ENCODE measurements around the gene ASRGL1.

The ASRGL1 gene

DNA sequence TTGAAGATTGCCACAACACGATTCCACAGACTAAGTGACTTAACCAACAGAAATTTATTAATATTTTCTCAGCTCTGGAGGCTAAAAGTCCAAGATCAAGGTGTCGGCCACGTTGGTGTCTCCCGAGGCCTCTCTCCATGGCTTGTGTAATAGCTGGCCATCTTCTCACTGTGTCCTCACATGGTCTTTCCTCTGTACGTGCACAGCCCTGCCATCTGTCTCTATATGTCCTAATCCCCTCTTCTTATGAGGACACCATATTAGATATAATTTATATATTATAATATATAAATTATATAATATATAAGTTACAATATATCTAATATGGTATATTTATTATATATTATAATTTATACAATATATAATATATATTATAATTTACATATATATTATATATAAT is 56.5 kb downstream of the ASRGL1 start:
- H3K9me3 Mint-ChIP-seq, result no peaks in the 10 kb centered on the region
- peaks cover 8 to 9% of the 10 kb centered on the region in 2 donors for H3K27me3 Mint-ChIP-seq
- H3K4me3 Mint-ChIP-seq, result no peak overlapping the region
- no peak overlapping the region for H3K27ac Mint-ChIP-seq
- DNase-seq, result no peak
- peaks cover 2 to 8% of the 10 kb centered on the region in 2 donors for H3K4me1 Mint-ChIP-seq
- no peaks in the 10 kb centered on the region for H3K36me3 Mint-ChIP-seq
- ATAC-seq (replicated peaks), result no peak

DNA sequence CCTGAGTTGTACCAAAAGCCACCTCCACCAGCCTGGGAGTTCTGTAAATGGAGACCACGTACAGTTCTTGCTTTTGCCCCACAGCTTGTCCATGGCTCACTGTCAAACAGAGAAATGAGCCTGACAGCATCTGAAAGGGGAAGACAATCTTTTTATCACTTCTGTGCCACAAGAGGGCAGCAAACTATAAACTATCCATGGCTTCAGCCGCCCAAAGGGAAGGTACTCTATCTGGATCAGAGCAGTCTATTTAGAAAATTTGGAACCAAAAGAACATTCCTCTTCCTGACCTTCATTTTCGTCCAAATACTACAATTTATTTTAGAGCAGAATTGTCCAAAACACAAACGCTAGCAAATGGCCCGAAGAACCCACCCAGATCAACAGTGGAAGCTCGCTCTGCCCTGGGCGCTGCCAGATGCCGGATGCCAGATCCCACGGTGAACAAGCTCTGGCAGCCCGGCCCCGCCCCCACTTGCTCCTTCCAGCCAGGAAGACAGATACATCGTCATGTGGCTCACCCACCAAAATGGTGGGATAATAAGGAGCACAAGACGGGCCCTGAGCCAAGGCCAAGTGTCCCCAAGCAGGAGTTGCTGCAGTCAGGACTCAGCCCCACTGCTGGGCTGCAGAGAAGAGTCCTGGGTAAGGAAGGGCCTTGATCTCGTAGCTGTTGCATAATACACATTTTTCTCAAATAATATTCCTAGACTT is 57.7 kb downstream of the ASRGL1 start:
- H3K4me1 Mint-ChIP-seq, result peaks cover 2 to 8% of the 10 kb centered on the region in 2 donors
- H3K9me3 Mint-ChIP-seq, result no peaks in the 10 kb centered on the region
- H3K4me3 Mint-ChIP-seq, result no peak overlapping the region
- no peak overlapping the region for H3K27ac Mint-ChIP-seq
- H3K27me3 Mint-ChIP-seq, result peaks cover 12 to 16% of the 10 kb centered on the region in 2 donors
- peak; percentile 93 to 94 for ATAC-seq (replicated peaks)
- peak; percentile 52 for DNase-seq
- no peaks in the 10 kb centered on the region for H3K36me3 Mint-ChIP-seq

GRCh38 chr11:62395885-62396551 is 58.8 kb downstream of the ASRGL1 start:
- Mint-ChIP-seq H3K36me3 (no peaks in the 10 kb centered on the region), H3K4me3 (no peak overlapping the region), H3K27ac (no peak overlapping the region), H3K4me1 (peaks cover 2 to 8% of the 10 kb centered on the region in 2 donors), H3K27me3 (peaks cover 12 to 16% of the 10 kb centered on the region in 2 donors), H3K9me3 (no peaks in the 10 kb centered on the region)
- ATAC-seq (replicated peaks) (no peak), DNase-seq (no peak)

DNA sequence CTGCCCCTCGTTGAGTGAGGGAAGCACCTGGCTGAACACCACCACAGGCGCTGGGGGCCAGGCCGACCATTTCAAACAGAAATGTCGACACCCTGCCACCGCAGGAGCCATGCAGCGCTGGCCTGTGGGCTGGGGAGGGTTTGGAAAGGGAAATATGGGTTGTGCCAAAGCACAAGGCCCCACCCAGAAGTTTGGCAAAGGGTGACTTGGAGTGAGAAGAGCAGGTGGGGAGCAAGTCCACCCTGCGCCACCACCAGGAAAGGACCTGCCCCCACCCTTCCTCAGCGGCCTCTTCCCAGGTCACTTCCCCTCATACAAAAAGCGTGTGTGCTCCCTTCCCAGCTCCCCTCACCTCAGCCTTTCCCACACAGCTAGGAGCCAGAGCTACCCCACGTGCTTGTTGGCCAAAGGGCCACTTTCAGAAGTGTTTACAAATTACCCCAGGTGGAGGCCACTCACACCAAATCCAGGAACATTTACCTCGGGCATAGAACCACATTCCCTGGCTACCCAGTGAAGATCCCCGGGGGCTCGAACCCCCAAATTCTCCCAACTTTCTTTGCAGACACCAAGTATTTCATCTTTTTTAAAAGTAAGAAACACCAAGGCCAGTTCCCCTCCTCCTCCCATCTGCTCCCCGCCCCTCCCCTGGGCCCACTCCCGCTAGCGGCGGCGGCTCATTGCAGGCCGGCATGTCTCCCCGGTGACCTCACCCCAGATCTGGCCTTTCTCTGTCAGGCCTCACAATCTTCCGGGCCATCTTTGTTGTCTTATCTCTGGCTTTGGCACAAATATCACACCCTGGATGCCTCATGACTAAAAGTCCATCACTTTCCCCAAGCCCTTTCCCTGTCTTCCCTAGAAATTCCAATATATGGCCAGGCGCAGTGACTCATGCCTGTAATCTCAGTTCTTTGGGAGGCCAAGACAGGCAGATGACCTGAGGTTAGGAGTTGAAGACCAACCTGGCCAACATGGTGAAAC is 61.1 kb downstream of the ASRGL1 start:
- no peak overlapping the region for H3K4me3 Mint-ChIP-seq
- no peaks in the 10 kb centered on the region for H3K36me3 Mint-ChIP-seq
- H3K27me3 Mint-ChIP-seq, result peaks cover 12 to 22% of the 10 kb centered on the region in 2 donors
- no peaks in the 10 kb centered on the region for H3K9me3 Mint-ChIP-seq
- DNase-seq, result no peak
- no peak overlapping the region for H3K27ac Mint-ChIP-seq
- H3K4me1 Mint-ChIP-seq, result peaks cover 14 to 18% of the 10 kb centered on the region in 2 donors
- no peak for ATAC-seq (replicated peaks)

DNA sequence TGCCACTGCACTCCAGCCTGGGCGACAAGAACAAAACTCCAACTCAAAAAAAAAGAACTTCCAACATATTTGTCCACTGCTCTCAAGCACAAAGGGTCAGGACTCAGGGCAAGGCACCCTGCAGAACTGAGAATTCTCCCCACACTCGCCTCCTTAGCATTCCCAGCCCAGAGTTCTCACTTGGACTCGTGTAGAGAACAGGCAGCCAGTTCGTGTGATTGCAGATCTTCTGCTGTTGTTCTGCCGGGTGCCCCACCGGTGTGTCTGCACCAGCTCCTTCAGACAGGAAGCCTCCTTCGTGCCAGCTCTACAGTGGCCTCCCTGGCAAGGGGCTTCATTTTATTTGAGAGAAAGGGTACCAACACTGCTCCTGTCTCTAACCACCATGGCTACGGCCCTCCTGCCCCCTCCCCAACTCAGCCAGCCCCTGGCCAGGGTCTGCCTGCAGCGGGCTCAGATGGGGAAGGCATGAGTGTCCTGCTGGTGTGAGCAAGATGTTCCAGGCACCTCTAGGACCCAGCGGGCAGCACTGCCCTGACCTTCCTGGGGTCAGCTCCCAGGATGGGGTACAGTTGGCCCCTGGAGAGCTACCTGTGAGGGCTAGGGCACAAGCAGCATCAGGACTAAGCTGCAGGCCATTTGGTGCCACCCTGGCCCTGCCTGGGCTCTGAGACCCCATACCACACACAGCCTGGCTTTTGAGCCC is 62.1 kb downstream of the ASRGL1 start:
- Mint-ChIP-seq H3K27ac (no peak overlapping the region), H3K27me3 (peaks cover 12 to 22% of the 10 kb centered on the region in 2 donors), H3K9me3 (no peaks in the 10 kb centered on the region), H3K4me3 (no peak overlapping the region), H3K36me3 (no peaks in the 10 kb centered on the region), H3K4me1 (peaks cover 13 to 18% of the 10 kb centered on the region in 2 donors)
- DNase-seq (no peak), ATAC-seq (replicated peaks) (no peak)

- Mint-ChIP-seq H3K36me3 (no peaks in the 10 kb centered on the region), H3K4me1 (peaks cover 13 to 14% of the 10 kb centered on the region in 2 donors), H3K27ac (no peak overlapping the region), H3K9me3 (no peaks in the 10 kb centered on the region), H3K27me3 (peaks cover 13 to 22% of the 10 kb centered on the region in 2 donors), H3K4me3 (no peak overlapping the region)
- no peak for DNase-seq
- ATAC-seq (replicated peaks), result no peak
Measured at GRCh38 chr11:62399878-62400266, 62.6 kb downstream of the ASRGL1 start.

DNA sequence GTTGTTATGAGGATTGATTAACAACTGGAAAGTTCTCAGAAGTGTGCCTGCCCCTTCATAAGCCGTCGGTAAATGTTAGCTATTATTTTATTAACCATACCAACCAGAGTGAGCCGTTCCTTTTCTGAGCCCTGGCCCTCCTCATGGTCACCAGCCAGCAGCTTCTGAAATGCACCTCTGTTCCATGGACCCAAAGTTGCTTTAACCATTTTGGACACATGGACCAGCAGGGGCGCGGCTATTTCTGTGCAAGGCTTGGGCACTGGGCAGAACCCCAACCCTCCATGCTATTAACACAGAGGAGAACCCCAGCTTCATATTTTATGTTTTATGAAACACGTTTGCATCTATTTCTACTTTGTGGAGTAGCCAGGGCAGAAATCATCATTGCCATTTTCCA is 63.0 kb downstream of the ASRGL1 start:
- peaks cover 15 to 26% of the 10 kb centered on the region in 2 donors for H3K27me3 Mint-ChIP-seq
- H3K4me1 Mint-ChIP-seq, result peaks cover 10 to 13% of the 10 kb centered on the region in 2 donors
- H3K9me3 Mint-ChIP-seq, result no peaks in the 10 kb centered on the region
- H3K4me3 Mint-ChIP-seq, result no peak overlapping the region
- ATAC-seq (replicated peaks), result no peak
- H3K27ac Mint-ChIP-seq, result no peak overlapping the region
- no peaks in the 10 kb centered on the region for H3K36me3 Mint-ChIP-seq
- no peak for DNase-seq

DNA sequence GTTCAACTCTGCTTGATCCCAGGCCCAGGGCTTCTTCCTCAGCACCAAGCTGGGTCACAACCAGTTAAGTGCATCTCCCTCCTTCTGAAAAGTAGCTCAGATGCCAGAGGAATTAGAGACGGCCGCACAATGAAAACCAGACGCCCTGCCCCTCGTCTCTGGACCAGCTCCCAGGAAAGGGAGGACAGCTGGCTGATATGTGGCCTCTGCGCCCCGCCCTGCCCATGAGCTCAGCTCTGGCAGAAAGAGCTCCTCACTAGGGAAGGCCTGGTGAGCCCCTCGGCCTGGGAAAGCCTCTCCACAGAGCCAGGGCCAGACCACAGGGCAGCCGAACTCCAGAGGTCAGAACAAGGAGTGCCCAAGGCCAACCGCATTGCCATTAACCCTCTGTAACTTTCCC is 63.5 kb downstream of the ASRGL1 start:
- peaks cover 15 to 26% of the 10 kb centered on the region in 2 donors for H3K27me3 Mint-ChIP-seq
- H3K4me1 Mint-ChIP-seq, result peaks cover 10 to 13% of the 10 kb centered on the region in 2 donors
- no peaks in the 10 kb centered on the region for H3K9me3 Mint-ChIP-seq
- H3K27ac Mint-ChIP-seq, result no peak overlapping the region
- ATAC-seq (replicated peaks) (no peak), DNase-seq (no peak)
- no peak overlapping the region for H3K4me3 Mint-ChIP-seq
- H3K36me3 Mint-ChIP-seq, result no peaks in the 10 kb centered on the region

GRCh38 chr11:62401356-62401755 is 64.1 kb downstream of the ASRGL1 start:
- ATAC-seq (replicated peaks) (no peak), DNase-seq (no peak)
- Mint-ChIP-seq H3K36me3 (no peaks in the 10 kb centered on the region), H3K9me3 (no peaks in the 10 kb centered on the region), H3K4me3 (no peak overlapping the region), H3K27me3 (peaks cover 15 to 26% of the 10 kb centered on the region in 2 donors), H3K27ac (no peak overlapping the region), H3K4me1 (peaks cover 10 to 13% of the 10 kb centered on the region in 2 donors)

GRCh38 chr11:62401811-62402210 is 64.6 kb downstream of the ASRGL1 start:
- Mint-ChIP-seq H3K4me1 (peaks cover 10 to 13% of the 10 kb centered on the region in 2 donors), H3K36me3 (no peaks in the 10 kb centered on the region), H3K27me3 (peaks cover 15 to 26% of the 10 kb centered on the region in 2 donors), H3K4me3 (no peak overlapping the region), H3K9me3 (no peaks in the 10 kb centered on the region), H3K27ac (no peak overlapping the region)
- DNase-seq (no peak), ATAC-seq (replicated peaks) (no peak)

DNA sequence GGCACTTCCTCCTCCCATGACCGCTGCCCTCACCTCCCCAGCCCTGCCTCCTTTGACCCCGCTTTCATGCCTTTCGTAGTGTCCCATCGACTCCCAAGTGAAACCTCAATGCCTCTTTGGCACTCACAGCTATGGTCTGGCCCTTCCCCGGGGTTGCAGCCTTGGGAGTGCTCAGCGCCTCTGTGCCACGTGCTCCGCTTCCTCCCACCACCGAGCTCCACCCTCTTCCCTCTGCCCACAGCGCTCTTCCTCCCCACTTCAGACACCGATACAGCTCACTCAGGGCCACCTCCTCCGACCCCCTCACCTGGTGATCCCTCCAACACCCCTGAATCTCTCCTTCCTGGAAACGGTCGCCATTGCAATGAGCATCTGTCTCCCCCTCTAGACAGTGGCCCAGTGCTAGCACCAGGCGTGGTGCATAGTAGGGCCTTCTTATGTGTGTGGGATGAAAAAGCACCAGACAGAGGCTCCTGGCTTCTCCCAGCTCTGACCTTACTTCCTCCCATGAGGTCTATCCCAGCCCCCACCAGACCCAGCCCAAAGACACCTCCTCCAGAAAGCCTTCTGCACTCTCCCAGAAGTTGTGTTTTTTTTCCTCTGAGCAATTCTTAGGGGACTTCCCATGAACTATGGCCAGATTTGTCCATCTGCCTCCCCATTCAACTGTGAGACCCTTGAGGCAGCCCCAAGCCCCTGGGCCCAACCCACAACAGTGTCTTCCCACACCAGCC is 65.1 kb downstream of the ASRGL1 start:
- H3K27me3 Mint-ChIP-seq, result peaks cover 15 to 26% of the 10 kb centered on the region in 2 donors
- H3K4me1 Mint-ChIP-seq, result peaks cover 10 to 13% of the 10 kb centered on the region in 2 donors
- H3K27ac Mint-ChIP-seq, result peak overlapping the region; percentile 68
- DNase-seq (no peak), ATAC-seq (replicated peaks) (peak in 1 of 2 donors; percentile 36)
- no peaks in the 10 kb centered on the region for H3K9me3 Mint-ChIP-seq
- H3K36me3 Mint-ChIP-seq, result no peaks in the 10 kb centered on the region
- peak overlapping the region in 1 of 2 donors; percentile 10 for H3K4me3 Mint-ChIP-seq

GRCh38 chr11:62402960-62403730 is 65.9 kb downstream of the ASRGL1 start:
- Mint-ChIP-seq H3K4me3 (no peak overlapping the region), H3K27ac (no peak overlapping the region), H3K36me3 (no peaks in the 10 kb centered on the region), H3K9me3 (no peaks in the 10 kb centered on the region), H3K27me3 (peaks cover 13 to 23% of the 10 kb centered on the region in 2 donors), H3K4me1 (peaks cover 10 to 13% of the 10 kb centered on the region in 2 donors)
- ATAC-seq (replicated peaks), result no peak
- DNase-seq, result no peak

DNA sequence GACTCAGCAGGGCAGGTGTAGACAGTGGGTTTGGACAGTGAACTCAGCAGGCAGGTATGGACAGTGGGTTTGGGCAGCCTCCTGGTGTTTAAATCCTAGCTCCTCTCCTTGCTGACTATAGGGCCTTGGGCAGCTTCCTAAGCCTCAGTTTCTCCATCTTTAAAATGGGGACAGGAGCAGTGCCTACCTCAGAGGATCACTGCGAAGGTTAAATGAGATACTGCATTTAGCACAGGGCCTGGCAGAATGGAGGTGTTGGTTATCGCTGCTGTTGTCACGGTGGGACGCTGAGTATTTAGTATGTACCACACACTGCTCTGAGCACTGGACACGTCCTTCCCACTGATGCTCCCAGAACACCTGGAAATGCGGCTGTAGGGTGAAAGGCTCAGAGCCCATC is 67.2 kb downstream of the ASRGL1 start:
- Mint-ChIP-seq H3K36me3 (no peaks in the 10 kb centered on the region), H3K4me3 (no peak overlapping the region), H3K9me3 (no peaks in the 10 kb centered on the region), H3K4me1 (peaks cover 10 to 13% of the 10 kb centered on the region in 2 donors), H3K27me3 (peaks cover 4 to 12% of the 10 kb centered on the region in 2 donors), H3K27ac (no peak overlapping the region)
- no peak for DNase-seq
- no peak for ATAC-seq (replicated peaks)

All from stimulated activated naive B cell treated with anti-CD40 and anti-IgM and Interleukin-4, amounts not matched to agents 10 μg/mL and 1 μg/mL and 100 μg/mL, for 72 hours (primary cell).